HG03342 (cell line): ENCODE measurements around the gene FOCAD.

Source experiments
- ATAC-seq: cut with Tn5 transposase; IDR thresholded peaks from one replicate; pipeline ENCODE4 v1.9.1; 2021; ENCODE audit warnings: mild to moderate bottlenecking, moderate library complexity; ENCODE audit not compliant: unreplicated experiment

FOCAD gene

DNA sequence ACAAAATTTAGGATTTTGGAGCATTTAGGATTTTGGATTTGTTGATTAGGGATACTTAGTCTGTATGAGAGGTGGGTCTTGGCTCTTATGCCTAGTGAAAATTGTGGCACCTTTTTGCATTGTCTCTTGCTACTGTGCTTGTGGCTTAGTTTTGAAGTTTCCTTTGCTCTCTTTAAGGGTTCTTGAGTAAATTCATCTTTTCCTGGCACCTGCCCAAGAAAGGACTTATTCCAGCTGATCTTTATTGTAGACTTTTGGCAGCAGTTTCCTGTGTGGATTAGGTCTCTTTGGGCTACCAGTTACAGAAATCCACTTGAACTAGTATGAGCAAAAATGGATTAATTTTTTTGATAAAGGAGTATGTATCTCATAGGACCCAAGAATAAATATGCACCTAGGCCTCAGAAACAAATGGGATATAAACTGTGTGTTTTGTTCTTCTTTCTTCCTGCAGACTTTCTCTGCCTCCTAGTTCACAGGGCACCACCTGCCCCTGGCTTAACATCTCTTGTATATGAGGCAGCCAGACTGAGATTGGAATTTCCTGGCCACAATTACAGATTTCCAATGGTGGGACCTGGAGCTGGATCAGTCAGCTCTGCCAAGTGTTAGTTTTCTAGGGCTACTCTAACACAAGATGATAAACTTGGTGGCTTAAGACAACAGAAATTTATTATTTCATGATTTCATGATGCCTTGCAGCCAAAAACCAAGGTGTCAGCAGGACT is 44.6 kb downstream of the FOCAD start:
- ATAC-seq, result no peak

DNA sequence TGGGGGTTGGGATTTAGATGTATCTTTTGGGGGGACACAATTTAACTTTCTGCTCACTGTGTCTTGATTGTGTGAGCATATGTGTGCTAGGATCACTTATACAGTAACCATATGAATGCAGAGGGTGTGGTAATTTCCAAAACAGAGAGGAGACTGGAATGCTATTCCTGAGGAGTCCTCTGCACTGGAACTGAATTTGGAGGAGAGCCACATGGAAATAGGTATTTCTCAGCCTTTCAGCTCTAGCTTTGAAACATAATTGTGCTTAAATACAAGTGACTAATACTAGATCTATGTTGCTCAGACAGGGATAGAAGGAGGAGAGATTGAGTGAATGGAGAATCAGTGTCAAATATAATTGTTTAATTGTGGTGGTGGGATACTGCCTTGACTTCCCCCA is 45.5 kb downstream of the FOCAD start:
- no peak for ATAC-seq

DNA sequence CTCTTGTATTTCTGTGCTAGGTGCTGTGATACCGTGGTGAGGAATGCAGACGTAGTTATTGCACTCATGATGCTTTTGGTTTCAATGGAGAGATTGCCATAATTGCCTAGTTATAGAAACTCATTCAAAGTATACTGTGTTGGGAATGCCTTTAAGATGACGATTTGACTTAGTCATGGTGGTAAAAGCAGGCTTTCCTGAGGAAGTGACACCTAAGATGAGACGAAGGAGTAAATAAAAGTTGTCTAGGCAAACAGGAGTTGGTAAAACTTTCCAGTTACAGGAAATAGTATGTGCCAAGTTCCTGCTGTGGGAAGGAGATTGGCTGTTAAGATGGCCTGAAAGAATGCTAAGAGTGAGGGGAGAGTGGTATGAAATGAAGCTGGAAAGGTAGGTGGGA is 48.1 kb downstream of the FOCAD start:
- no peak for ATAC-seq

DNA sequence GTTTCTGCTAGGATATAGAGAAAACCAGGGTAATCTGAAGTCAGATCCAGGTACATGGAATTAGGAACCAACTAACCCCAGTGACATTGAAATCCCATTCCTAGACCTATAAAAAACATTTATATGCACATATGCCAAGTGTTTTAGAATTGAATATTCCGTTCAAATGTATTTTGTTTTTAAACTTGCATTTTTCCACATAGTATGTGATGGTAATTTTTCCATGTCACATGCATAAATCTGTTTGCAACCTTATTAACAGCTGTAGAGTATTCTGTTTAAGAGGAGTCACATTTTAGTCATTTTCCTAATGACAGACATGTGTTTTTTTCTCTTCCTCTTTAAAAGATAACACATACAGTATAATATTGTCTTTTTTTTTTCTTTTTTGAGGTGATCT is 50.2 kb downstream of the FOCAD start:
- ATAC-seq, result no peak

DNA sequence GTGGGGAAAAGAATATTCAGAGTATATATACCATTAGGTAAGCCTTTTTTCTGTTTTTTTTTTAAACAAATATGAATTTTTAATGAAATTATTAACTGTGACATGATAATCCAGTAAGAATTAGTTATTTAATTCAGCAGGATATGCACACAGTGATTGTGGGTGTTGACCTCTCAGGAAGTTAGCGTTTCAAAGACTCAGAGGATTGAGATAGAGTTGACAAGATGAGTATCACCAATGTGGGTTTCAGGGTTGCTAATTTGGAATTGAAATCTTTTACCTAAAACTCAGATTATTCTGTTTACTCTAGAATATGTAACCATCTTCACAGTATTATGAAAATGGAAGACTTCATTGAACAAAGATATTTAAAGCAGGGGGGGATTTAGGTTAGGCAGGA is 56.2 kb downstream of the FOCAD start:
- ATAC-seq, result no peak

DNA sequence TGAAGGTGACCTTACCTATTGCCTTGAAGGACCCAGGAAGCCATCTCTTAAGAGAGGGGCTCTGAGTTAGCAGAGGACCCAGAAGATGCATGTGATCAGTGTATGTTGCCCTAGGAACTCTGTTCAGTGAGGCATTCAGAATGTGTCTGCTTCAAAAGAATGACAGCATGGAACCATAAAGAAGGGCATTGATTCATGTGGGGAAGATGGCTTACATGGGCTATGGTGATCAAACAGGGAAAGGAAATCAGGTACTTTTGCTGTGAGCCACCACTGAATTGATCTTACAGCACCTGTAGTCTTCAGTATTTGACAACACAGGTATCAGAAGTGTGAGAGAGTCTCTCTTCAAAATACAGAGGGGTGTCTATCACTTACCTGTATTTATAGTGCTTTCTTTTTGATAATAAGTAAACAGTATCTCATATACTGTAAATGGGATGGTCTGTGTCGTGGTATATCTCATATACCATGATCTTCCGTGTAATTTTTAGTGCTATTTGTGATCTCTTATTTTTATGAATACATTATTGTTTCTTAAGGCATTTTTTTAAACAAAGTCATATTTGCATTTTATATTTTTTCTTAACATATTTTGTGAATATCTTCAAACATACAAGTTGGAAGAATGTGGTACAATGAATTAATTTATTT is 57.0 kb downstream of the FOCAD start:
- ATAC-seq, result no peak

DNA sequence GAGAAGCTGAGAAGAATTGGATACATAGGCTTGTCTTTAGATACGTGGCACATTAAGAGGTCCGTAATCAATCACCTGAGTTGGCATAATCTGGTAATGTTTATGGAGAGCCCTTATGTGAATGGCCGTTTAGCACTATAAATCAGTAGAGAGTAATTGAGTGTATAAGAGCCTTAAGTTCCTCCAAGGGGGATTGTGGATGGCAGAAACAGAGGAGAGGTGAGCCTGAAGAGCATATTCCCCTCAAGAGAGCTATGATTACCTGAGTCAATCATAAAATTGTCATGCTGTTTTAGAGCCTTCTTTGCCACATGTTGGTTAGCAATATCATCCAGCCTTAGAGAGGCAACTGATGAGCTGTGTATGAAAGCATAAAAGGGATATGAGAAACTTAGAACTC is 58.8 kb downstream of the FOCAD start:
- no peak for ATAC-seq

DNA sequence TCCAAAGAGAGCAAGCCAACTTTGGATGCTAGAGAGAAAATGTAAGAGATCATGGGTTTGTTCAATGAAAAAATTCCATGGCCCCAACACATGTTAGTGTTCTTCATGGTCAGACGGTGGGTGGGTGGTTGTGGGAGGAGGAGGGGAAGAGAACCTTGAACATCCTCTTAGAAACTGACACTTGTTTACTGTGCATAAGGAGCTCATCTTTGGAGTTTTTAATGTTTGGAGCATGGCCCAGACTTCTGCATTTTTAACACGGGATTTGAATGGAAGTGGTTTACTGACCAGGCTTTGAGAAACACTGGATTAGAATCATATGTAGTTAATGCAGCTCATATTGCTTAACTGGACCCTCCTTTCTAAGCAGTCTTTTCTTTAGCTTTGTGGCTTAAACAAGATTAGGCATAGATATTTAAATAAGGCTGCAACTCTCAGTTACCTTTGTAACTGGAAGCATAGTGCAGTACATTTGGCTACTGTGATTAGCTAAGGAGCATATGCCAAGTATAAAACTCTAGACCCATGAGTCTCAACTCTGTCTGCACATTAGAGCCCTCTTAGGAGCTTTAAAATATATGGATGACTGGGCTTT is 60.1 kb downstream of the FOCAD start:
- no peak for ATAC-seq

DNA sequence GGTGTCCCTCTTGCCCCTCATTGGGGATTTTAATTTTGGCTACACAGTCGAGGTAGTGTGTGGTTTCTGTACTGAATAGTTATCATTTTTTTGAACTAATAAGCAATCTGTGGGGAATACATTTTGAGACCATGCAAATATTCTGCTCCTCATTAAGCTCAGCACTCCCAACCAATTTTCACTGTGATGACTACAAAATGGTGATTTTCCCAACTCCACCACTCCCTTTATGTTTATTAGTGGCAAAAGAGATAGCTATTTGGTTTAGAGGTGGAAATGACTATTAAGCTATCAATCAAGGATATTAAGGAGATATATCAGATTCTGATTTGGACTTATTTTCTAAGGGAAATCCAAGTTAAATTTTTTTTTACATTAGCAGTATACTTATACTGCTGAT is 62.9 kb downstream of the FOCAD start:
- ATAC-seq, result no peak

DNA sequence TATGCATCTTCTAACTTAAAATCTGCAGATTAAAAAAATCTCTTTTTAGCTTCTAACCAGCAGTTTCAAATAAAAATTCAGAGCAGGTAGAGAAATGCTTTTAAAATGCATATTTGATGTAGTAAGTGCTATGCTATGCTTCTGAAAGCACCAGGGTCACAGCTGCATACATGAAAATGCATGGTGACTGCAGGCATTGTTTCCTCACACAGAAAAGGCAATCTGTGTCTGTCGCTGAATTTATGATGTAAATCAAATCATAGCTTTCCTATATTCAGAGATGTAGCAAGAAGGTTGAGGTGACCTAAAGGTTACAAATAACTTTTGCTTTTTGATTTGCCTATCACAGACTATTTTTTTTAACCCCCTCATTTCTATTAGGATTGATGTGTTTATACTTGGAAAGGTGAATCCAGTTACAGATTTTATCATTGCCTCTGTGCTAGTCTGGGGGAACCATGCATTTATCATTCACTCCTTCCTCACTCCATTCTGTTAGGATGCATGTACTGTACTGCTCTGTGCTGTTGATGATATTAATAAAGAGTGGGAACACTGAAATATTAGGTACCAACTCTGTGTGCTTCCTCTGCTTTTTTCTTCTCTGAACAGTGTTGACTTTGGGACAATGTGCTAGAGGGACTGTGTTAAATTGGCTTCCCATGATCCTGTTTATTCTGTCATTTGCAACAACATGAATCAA is 65.6 kb downstream of the FOCAD start:
- no peak for ATAC-seq

DNA sequence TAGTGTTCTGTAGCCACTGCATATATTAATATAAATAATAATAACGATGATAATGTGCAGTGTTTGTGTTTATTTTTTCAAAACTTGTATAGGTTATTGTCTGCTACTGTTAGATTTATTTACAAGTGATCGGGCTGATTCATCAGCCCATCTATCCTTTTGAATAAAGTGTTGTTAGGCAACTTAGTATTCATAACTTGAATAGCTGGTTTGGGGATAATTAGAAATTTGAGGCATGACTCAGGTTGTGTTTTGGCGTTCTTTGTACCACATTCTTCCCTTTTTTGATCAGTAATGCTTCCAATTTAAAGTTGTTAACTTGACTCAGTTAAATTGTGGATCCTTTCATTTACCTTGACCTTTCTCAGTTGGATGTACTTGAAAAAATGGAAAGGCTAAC is 69.7 kb downstream of the FOCAD start:
- no peak for ATAC-seq

DNA sequence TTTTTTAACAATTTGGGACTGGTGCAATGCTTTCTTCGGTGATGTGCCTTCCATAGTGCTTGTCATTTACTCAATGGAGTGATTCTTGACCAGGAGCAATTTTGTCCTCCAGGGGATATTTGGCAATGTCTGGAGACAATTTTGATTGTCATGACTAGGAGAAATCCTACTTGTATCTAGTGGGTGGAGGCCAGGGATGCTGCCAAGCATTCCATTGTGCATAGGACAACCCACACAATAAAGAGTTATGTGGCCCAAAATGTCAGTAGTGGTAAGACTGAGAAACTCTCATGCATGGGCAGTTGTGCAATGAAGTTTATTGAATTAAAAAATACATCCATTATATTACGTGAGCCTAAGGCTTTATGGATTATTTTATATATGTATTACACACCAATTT is 70.5 kb downstream of the FOCAD start:
- no peak for ATAC-seq

DNA sequence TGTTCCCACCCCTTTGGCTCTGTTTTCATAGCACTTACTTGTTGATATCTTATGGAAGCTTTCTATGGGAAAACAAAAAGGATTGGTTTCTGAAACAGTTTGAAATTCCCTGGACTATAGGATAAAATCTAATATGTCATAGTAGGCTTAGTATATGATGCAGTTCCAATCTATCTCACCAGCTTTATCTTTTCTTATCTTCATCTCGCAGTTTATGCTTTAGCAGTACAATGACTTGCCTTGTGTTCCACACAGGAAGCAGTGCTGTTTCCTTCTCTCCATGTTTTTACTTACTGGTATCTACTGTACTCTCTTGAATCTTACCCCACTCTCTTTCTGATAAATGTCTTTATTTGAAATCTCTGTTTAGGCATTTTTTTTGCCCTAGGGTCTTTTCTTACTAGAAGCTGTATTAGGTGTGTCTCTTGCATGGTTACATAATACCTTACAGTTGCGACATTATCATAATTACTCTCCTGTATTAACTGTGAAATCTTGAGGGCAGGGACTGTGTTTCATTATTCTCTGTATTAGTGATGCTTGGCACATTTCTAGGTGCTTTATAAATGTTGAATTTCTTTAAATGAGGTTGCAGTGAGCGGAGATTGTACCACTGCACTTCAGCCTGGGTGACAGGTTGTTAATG is 76.3 kb downstream of the FOCAD start:
- ATAC-seq, result no peak

DNA sequence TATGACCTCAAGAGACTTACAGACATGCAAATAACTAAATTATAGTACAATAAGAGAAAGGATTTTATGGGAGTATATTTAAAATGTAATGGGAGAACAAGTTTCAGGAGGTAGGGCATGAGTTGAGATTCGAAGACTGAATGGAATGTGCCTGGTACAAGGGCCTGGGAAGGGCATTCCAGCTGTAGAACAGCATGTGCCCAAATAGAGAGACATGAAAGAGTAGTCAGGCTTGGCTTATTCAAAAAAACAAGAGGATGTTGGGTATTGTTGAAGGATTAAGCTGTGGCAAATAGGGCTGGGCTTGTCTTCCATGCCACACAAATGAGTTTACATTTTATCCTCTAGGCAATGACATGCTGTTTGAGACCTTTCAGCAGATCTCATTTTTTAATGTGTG is 86.9 kb downstream of the FOCAD start:
- no peak for ATAC-seq

DNA sequence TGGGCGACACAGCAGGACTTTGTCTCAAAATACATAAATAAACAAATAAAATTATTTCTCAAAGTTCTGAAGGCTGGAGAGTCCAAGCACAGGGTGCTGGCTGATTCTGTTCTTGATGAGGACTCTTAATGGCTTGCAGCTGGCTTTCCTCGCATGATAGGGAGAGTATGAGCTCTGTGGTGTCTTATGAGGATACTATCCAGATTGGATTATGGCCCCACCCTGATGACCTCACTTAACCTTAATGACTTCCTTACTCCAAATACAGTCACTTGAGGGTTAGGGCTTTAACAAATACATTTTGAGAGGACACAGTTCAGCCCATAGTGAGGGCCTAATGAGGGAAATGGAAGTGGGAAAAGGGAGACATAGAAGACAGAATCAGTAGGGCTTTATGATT is 87.7 kb downstream of the FOCAD start:
- ATAC-seq, result no peak

DNA sequence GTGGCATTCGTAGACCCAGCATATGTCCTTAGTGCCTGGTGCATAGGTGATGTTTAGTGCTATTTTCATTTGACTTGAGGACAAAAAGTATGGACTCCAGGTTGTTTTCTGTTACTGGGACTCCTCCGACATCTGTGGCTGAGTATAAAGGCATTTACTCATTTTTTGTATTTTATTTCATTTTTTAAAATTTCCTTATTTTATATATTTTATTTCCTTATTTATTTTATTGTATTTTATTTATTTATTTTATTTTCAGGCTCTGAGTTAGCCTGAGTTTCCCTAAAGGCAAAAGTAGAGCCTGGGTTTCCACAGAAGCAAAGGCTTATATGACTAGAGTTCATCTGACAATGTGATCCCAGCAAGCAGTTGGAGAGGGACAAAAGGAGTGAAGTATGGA is 91.6 kb downstream of the FOCAD start:
- ATAC-seq, result no peak

DNA sequence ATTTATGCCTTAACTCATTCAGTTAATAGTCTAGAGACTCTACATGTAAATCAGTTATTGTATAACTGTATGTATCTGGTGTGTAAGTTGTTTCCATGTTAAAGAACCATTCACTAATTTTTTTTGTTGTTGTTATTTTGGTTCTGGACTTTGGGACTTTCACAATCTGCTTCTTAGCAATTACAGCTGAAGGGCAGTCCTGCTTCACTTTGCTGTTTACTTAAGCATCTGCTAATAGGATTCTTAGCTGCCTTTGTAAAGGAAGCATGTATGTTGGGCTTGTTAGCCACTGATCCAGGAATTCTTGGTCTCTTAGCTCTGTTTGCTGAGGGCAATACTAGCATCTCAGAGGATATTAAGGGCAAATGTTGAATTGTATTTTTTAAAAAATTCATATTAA is 97.0 kb downstream of the FOCAD start:
- no peak for ATAC-seq

DNA sequence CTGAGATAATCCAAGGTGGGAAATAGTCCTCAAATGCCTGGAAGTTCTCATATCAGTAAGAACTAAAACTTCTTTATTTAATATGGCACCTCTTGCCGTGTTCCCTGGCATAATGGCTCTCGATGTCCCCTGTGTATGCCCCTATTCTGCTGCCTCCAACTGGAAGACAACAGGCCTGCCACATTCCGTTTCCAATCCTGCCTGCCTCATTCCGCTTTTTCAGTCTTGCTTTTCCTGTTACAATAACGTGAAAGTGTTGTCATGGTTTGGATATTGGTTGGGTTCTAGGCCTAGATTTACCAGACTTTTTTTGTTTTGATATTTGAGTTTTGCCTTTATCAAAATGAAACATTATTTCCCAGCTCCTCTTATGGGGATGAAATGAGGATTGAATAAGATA is 98.2 kb downstream of the FOCAD start:
- no peak for ATAC-seq

DNA sequence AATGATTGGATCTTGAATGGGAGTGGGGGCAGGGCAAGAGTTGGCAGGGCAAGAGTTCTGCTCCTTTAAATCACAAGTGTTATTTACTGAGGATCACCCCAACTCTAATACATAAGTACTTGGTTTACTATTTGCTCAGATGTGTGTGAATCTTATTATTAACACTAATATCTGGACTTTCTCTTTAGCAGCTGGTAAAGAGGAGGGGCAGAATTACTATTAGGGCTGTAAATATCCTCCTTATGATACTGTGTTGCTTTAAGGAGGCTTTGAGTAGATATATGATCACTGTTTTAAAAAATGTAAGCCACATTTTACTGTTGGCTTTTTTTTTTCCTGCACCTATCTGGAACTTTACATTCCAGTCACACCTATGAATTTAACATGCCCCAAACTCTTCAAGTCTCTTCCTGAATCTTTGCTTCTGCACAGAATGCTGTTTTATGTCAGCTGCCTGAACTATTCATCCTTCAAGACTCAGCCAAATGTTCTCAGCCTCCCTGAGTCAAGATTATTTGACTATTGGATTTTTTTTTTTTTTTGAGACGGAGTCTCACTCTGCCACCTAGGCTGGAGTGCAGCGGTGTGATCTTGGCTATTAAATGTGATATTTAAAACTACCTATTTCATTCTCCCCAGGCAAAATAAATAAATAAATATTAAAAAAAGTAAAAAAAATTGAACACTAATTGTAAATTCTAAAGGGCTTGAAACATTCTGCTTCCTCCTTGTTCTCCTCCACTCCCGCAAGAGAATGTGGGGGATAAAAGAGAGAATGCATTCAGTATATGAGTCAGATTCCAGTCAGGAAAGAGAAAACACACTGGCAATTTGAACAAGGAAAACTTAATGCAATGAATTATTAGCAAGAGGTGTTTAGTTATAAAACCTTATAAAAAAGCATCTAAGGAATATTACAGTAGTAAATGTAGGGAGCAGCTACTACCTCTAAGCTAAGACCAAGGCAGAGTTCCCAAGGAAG is 99.3 kb downstream of the FOCAD start:
- no peak for ATAC-seq

DNA sequence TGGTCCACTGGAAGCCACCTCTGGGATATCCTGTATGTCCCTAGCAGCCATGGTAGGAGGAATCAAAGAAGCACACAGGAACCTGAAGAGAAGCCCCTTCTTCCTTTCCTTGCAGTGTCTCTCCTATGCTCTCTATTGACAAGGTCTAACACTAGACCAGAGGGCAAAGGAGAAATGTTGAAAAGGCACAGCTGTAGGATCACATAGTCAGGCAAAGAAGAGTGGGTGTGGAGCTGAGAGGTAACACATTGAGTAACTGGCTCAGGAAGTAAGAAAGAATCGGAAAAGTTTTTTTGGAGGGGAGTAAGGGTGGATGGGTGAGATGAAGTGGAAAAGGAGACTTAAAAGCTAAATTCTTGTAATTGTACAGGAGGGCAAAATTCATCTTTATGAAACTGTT is 100.1 kb downstream of the FOCAD start:
- no peak for ATAC-seq
